Astrocyte of the hippocampus (primary cell): Measurements from ENCODE around the gene PMS1.
"Not testable (repeated sequence)": the region's sequence is repeated elsewhere in the genome, so short reads cannot be mapped to it uniquely, and the experiment has no call there.

Experiments
- DNase-seq: peaks from one replicate; pipeline ENCODE4 v3.0.0; 2011; ENCODE audit warnings: low read depth, low spot score

Gene PMS1

DNA sequence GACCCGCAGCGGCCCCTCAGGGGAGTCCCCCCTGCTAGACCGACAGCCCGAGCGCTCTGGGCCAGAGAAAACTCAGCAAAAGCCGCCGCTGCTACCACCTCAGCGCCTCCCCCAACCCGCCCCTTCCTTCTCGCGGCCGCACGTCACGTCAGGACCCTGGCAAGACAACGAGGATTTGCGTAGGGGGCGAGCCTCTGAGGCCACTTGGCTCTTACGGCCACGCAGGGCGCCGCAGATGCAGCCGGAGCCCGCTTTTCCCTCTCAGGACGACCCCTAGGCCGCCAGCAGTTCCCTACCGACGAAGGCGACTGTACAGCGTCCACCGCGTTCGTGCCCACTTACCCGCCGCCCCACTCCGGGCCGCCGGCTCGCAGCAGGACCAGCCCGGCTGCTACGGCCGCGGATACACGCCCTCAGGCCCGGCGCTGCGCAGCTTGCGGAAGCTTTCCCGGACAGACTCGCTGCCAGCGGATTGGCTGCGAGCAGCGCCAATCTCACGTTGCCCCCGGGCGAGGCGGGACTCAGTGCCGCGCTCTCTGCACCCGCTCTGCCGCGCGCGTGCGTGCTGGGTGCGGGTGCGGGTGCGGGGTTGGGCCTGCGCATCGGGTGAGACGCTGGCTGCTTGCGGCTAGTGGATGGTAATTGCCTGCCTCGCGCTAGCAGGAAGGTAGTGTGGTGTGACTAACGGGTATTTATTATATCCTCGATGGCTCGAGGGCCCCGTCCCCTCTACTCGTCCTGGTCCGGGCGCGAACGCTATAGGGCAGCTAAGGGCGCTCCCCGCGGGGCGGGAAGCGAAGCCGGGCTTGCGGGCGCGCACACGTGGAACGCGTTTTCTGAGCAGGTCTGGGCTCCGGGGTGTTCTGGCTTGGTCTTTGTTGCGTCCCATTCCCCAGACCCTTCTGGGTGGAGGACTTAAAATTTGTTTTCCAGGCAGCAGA lies at the start of gene PMS1, which contains the start of gene ORMDL1:
PMS1 (plus strand) TSS at position 524 of the 941 bp plus-strand sequence. CDS start 7,360 bp downstream, outside the sequence.
ORMDL1 (minus strand) TSS at position 413 of the 941 bp plus-strand sequence. CDS start 1,744 bp downstream, outside the sequence.
- DNase-seq = peak; percentile 99

DNA sequence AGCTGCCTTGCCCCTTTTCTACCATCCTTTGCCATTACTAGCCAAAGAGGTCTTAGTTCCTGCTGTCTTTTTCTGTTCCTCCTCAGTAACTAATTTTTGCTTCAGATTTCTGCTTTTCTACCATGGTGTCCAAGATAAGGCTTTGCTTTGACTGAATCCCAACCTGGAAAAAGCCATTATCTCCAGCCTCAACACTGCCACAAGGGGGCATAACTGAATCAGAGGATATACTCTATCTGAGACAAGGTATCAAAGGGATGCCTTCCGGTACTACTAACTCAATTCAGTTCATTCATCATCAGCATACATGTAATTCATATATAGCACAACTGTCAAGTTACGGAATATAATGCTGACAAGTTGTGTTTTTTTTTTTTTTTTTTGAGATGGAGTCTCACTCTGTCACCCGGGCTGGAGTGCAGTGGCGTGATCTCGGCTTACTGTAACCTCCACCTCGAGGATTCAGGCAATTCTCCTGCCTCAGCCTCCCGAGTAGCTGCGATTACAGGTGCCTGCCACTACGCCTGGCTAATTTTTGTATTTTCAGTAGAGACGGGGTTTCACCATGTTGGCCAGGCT lies 33.1 kb upstream of the PMS1 start:
- DNase-seq = peak; percentile 38

DNA sequence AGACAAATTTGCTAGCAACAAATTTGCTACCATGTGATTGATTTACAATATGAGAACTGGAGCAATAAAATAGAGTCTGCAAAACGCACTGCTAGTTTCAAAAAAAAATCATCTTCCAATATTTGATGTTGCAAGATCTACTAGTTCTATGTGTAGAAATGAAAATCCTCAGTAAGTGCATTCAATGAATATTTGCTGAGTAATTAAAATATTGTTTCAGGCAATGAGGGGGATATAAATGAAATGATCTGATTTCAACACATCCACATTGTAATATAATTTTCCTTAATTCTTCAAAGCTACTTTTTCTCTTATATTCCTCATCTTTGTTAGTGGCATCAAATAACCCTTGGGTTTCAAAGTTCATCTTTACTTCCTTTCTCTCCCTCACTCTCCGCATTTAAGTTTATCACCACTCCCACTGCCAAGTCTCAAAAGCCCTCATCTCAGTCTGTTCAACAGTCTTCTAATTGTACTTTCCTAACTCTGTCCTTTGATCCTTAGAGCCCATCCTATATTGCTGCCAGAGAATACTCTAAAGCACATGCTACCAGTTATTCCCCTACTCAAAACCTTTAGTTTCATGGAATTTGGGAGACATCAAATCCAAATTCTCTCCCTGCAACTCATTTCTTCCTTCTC lies 27.8 kb upstream of the PMS1 start:
- DNase-seq = no peak

DNA sequence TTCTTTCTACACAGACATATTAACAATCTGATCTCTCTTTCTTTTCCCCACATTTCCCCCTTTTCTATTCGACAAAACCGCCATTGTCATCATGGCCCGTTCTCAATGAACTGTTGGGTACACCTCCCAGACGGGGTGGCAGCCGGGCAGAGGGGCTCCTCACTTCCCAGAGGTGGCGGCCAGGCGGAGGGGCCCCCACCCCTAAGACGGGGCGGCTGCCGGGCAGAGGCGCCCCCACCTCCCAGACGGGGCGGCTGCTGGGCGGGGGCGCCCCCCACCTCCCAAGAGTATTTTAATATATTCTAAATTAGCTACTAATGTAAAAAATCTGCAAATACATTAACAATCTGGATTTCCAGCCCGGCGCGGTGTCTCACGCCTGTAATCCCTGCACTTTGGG lies 24.1 kb upstream of the PMS1 start:
- DNase-seq = not testable (repeated sequence)

DNA sequence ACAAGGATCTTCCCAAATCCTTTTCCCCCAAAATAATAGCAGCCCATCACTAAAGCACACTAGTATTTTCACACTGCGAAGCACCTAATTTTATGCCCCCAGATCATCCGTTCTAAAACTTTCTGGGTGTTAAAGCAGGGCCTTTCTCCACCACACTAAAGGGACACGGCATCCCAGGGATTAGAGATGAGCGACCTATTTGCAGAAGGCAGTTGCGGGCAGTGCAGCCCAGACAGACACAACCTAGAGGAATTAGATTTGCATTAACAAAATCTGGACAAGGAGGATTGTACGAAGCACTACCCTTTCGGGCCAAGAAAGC lies 22.1 kb upstream of the PMS1 start:
- no peak for DNase-seq

DNA sequence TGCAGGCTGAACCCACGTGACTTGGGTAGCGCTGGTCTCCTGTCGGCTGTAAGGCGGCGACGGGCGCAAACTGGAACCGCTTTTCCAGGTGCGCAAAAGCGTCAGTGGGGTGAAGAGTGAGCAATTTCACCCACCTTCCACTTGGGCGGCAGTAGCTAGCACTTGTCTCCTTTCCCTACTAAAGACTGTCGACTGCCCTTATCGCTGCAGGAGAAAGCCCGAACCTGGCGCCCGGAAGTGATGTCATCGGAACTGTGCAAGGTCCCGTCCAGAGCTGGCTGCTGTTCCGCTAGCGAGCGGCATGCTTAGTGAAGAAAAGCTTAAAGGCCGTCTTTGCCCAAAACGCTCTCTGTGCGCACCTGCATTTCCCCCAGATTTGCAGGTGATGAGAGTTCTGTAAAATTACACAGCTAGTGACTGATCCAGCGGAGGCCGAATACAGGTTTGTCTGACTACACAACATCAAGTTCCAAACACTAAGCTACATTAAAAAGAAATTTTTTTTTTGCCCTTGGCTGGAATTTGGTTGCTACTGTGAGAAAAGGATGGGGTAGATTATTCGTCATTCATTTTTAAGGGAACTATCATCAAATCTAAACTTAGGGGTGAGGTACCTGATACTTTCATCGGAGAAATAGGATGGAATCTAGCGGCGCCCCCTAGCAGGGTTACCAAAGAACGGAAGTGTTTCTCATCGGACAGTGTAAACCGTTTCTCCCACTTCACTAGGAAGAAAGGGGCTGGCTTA lies 21.5 kb upstream of the PMS1 start, which contains the start of gene OSGEPL1:
OSGEPL1 (minus strand) TSS at position 242 of the 748 bp plus-strand sequence. CDS start 1,152 bp downstream, outside the sequence.
- peak; percentile 95 for DNase-seq

DNA sequence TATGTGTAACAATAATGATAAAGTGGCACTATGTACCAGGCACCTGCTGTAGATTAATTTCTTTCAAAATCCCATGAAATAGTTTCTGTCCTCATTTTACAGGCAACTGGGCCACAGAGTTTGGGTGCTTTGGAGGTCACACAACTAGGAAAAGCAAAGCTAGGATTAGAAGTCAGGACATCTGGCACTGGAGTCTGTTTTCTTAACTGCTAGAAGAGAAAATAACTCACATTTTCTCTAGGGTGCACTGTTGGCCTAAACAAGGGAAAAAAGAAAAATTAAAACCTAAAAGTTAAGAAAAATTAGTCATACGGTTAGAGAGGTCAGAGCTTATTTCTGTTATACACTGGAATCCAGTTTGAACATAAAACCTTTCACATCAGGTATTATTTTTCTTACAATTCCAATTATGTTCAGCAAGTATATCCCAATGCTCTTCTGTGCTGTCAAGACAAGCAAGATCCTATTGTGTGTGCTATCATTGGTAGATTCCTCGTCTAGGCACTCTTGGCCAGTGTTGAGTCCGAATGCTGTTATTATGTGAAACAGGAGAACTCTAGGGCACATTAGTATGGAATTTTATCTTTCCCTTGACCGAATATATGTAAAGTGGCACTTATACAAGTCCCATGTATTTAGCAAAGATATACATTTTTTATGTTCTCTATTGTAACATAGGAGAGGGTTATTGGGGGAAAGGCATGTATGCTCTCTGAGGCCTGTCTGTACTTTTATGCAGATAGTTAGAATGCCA lies 20.2 kb upstream of the PMS1 start:
- DNase-seq = peak; percentile 7

DNA sequence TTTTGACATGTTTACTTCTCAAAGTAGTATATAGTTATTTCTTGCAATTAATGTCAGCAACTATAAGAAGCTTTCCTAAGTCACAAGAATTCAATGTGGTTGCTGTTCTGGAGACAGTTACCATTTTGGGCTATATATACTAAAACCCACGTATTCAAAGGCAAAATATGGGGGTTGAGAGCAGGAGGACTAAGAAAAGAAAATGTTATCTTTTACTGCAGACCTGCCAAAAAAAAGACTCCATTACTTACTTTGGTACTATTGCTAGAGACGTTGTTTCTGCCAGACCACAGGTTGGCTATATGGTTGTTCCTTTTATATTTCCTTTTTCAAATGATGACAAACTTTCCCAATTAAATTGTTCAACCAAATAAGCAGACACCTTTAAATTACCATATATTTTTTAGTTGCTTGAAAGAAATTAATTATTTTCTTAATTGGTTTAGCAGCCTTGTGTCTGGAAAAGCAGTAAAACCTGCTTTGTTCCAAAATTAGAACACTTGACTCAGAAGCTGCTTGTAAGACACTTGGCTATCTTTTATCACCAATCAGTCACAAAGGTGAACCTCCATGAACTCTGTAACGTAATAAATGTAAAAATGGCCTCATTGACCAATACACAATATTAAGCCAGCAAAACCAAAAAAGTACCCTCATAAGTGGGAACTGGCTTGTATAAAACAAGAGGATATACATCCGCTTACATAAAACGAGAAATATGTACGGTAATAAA lies 13.5 kb upstream of the PMS1 start:
- DNase-seq = no peak

DNA sequence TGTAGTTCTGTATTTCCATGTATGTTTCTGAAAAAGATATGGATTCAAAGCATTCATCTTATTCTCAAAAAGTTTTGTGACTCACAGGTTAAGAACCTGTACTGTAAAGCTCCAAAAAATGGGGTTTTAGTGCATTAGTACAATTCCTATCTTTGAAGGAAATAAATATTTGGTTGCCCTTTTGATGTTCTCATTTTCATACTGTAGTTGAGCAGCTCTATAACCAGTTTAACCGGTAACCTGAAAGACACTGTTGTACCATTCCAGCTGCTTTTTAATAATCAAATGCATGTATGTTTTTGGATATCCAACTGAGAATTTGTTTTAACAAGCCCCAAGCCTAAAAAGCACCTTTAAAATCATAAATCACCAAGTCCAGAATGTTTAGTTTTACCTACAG lies 12.0 kb upstream of the PMS1 start:
- DNase-seq = no peak

DNA sequence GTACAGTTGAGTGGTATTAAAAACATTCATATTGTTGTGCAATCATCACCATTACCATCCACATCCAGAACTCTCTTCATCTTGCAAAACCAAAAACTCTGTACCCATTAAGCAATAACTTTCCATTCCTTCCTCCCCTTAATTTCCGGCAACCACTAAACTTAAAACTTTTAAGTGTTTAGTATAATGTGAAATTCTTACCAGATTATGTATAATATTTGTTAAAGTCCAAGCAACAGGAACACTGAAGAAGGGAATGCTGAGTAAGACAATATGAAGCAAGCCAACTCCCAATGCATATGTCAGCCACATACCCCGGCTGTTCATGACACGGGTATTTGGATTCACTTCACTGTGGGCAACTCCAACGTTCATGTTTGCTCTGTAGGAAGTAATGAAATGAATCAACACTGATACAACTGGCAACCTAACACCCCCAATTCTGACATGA lies 2.0 kb upstream of the PMS1 start:
- DNase-seq = no peak

DNA sequence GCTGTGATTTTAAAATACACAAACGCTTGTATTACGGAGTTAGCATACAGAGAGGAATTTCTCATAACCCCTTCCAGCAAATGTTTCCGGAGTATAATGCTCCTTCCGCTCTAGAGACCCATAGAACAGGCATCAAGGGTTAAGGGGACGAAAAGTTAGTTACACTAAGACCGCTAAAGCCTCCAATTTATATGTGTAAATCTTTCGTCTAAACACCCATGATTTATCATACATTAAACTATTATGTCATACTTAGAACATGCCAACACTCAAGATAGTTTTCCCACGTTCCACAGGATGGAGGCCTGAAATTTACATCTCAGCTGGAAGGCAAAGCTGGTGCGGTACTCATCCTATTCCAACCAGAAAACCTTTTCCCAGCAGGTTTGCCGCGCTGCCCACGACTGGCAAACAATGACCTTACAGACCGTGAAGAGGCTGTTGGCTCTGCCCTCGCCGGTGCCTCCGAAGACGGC lies 761 bp upstream of the PMS1 start:
- DNase-seq = no peak

DNA sequence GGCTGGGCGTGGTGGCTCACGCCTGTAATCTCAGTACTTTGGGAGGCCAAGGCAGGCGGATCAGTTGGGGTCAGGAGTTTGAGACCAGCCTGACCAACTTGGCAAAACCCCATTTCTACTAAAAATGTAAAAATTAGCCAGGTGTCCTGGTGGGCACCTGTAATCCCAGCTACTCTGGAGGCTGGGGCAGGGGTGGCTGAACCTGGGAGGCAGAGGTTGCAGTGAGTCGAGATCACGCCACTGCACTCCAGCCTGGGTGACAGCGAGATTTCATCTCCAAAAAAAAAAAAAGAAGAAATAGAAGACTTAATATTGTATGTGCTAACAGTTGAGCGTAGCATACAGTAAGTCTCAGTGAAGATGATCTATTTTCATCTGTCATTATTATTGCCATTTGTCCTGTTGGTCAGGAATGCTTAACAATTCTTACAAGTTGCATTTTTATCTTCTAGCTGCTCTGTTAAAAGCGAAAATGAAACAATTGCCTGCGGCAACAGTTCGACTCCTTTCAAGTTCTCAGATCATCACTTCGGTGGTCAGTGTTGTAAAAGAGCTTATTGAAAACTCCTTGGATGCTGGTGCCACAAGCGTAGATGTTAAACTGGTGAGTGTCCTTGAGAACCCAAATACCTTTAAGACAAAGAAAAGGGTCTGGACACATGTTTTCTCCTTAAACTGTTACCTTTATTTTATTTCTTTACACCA lies 7.2 kb downstream of the PMS1 start:
- DNase-seq = no peak

DNA sequence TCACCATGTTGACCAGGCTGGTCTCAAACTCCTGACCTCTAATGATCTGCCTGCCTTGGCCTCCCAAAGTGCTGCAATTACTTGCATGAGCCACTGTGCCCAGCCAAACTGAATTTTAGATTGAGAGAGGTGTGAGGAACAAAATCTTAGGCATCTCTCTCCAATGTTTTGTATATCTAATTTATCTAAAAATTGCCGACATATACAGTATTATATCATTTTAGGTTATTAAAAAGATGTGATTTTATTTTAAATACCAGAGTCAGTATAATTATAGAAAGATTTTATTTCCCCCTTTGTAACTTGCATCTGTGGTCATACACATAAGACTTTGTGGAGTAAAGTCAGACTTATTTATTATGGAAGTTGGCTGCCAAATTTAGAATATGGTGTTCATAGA lies 10.1 kb downstream of the PMS1 start:
- no peak for DNase-seq

DNA sequence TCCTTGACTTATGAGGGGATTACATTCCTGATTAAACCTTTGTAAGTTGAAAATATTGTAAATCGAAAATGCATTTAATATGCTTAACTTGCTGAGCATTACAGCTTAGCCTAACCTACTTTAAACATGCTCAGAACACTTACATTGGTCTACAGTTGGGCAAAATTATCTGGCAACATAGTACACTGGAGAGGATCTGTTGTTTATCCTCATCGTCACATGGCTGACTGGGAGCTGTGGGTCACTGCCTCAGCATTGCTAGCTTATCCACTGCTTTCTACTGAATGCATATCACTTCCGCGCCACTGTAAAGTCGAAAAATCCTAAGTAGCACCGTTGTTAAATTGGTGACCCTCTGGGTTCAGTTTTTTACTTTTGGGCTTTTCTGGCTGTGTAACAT lies 13.7 kb downstream of the PMS1 start:
- no peak for DNase-seq

DNA sequence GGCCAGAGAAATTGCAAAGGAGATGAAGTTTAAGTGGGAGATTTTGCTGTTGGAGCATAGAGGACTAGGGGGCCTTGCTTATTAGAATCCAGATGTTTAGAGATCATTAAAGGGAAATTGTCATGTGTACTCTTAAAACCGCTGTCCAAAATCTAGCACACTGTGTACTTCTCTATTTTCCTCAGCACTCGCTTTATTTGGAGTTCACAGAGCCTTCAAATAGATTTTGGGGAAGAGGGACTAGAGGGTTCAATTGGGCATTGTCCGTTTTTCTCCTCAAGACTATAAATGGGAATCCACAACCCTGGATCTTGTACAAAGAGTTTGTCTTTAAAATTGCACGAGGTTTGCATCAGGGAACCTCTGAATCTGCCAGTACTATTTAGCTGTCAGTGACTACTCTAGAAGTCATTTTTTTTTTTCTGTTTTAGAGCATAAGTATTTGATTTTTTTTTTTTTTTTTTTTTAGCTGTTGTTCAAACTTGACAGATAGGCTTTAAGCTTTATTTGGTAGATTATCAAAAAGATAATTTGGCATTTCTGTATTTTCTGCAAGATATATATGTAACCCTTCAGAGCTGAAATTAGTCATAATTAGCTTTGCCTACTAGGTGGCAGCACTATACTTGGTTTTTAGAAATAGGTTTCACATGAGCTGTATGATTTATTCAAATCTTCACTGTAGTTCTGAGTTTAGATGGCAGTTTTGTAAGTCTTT lies 14.2 kb downstream of the PMS1 start:
- peak; percentile 59 for DNase-seq

DNA sequence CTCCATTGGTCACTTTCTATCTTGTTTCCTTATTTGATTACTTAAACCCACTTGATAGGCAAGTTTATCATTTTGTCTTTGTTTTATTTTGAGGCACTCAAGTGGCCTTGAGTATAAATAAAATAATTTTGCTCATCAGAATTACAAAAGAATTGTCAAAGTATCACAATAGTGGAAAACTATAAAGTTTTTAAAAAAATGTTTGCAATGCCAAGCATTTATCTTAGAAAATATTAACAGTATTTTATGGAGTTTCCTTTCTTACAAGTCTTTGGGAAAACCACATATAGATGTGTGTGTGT lies 14.7 kb downstream of the PMS1 start:
- DNase-seq = no peak

DNA sequence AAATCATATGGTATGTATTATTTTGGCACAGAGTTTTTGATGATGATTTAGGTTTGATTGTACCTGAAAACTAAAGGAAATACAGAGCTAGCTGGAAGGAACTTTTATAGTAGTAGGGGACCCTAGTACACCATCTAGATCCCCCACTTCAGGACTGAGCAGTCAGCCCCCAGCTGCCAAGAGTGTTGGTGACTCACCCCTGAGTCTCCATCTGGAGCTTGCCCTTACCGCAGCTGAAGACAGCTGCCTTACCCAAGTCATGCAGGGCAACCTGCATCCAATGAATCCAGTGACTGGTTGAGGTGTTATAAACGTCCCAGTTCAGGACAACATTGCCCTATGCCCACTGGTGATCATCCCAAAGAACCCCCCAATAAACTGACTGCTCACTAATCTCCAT lies 15.3 kb downstream of the PMS1 start:
- DNase-seq = peak; percentile 73

DNA sequence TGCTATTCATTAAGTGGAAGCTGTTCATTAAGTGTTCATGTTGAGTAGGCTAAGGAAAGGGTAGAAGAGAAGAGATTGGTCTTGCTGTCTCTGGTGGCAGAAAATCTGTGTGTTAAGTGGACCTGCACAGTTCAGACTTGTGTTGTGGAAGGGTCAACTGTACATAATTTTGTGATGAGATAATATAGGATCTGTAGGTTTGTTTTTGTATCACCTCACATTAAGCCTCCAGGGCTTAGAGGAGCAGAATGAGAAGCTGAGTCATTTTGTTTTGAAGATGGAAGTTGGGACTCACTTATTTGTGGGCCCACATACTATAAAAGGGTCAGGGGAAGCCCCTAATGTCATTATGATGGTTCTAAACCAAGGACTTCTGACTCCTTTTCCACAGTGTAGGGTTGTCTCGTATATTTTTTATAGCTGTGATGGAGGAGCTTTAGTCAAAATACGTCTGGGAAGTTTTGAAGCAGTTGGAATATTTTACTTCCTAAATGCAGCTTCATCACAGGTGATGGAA lies 18.2 kb downstream of the PMS1 start:
- DNase-seq = no peak

DNA sequence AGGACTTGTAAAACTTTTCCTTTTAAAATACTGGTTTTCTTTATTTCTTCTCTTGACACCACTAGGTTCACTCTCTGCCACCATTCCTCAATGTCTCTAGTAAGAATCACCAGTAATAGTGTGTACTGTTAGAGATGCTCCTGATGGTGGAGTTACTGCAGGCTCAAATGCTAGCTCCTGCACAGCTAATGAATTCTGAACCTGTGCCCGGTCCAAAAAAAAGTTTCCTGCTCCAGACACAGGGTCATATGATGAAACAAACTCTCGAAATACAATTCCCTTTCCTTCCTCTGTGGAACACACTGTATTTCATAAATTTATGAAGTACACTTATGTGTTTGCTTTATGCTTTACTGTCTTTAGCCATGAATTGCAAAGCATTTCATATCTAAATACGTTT lies 19.2 kb downstream of the PMS1 start:
- DNase-seq = no peak
